Fibroblast of pulmonary artery (primary cell): ENCODE results near the gene ADARB2.

ENCODE experiments used
- DNase-seq: peaks from one replicate; pipeline ENCODE4 v3.0.0-alpha.2; 2010; ENCODE audit warnings: low read depth
- H3K4me3 ChIP-seq: replicated peaks from 2 replicates; pipeline ENCODE4 v1.5.1; 2011; ENCODE audit warnings: low read depth, mild to moderate bottlenecking, control low read depth, low read length, moderate library complexity
- CTCF ChIP-seq: IDR thresholded peaks from 2 replicates; pipeline ENCODE4 v1.5.1; 2011; ENCODE audit warnings: mild to moderate bottlenecking, control low read depth, low read length, inconsistent platforms; ENCODE audit errors: missing control alignments

ADARB2 gene

DNA sequence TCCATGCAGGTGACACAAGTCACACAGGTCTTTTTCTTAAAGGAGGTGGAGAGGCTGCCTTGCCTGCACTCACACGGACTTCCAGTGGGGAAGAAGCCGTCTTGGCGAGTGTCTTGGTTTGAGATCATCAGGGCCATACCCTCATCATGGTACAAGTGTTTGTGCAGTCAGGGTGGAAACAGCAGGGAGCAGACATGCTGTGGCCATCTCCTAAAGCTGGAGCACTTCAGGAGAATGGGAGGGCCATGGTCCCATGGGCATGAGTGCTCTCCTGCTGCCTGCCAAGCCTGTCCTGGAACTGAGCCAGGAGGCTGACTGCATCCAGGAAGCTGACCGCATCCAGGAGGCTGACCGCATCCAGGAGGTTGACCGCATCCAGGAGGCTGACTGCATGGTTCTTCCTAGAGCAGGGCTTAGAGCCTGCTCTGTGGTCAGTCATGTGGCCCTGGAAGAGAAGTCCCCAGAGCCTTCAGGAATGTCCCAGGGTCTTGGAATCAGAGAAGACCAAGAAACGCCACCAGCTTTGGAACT, 98.4 kb downstream of the ADARB2 start:
- no peak overlapping the region for H3K4me3 ChIP-seq

DNA sequence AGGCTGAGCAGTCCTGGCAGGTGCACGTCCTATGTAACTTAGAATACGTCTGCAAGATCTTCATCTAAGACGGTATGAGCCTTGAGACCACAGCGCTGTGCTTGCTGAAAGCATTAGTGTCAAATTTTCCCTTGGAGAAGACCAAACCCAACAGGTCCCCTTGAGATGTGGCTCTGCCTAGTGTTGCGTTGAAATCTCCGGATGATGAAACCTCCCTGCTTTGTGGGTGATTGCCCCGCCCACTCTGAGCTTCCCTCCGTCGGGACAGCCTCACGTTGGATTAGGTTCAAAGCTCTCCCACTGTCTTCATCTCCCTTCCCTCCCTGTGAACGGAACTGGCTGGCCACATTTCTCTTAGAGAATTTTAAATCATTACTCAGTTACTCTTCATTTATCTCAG, 102.0 kb downstream of the ADARB2 start:
- TF ChIP-seq CTCF, result no peak
- H3K4me3 ChIP-seq, result no peak overlapping the region
- no peak for DNase-seq

More for the DNA sequence above, 98.4 kb downstream of the ADARB2 start:
- TF ChIP-seq CTCF, result no peak
- no peak for DNase-seq

DNA sequence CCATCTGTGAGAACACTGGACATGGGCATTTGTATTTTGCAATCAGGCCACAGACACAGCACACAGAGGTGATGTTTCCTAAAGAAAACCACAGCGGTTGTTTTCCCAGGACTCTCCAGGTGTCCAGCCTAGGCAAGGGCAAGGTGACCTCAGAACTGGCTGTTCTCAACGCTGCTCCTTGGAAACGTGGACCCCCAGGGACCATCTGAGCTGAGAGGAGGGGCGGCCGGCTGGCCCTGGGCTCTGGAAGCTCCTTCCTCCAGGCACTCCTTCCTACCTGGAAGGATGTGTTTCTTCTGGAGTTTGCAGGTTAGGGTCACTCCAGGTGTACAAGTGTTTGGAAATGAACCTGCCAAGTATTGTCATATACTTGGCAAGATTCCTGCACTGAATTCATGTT, 103.1 kb downstream of the ADARB2 start:
- no peak overlapping the region for H3K4me3 ChIP-seq
- no peak for TF ChIP-seq CTCF
- DNase-seq, result no peak

- no peak for DNase-seq
- no peak overlapping the region for H3K4me3 ChIP-seq
- no peak for TF ChIP-seq CTCF
Measured at GRCh38 chr10:1633783-1634182, 103.5 kb downstream of the ADARB2 start.

- no peak for DNase-seq
- H3K4me3 ChIP-seq, result no peak overlapping the region
- no peak for TF ChIP-seq CTCF
Measured at GRCh38 chr10:1632596-1632995, 104.7 kb downstream of the ADARB2 start.

DNA sequence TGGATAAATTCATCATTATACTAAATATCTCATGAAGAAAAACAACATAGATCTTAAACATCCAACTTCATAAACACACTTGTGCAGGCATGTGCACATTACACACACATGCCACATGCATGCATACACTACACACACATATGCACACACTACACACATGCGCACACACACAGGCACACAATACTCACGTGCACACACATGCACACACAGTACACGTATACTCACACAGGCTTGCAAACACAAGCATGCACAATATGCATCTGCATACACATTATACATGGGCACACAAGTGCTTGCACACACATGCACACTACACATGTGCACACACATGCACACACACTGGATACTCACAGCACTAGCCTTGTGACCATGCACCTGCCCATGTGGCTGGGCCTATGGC, 105.2 kb downstream of the ADARB2 start:
- DNase-seq, result no peak
- no peak overlapping the region for H3K4me3 ChIP-seq
- TF ChIP-seq CTCF, result no peak

GRCh38 chr10:1631282-1631681, 106.0 kb downstream of the ADARB2 start:
- DNase-seq, result no peak
- TF ChIP-seq CTCF, result no peak
- no peak overlapping the region for H3K4me3 ChIP-seq
